ENCODE results near the gene FBN1. TPM values are rescaled to one million over a fixed set of nuclear protein-coding genes. Genes with fewer than 3 reads are reported as not detected.
A peak's percentile ranks its signal among the peaks of the same experiment; 100 is the strongest.

FBN1 gene
- total RNA-seq, 6 experiments from 2014 or later = 1.7 to 12.0 (median 8.7) TPM

DNA sequence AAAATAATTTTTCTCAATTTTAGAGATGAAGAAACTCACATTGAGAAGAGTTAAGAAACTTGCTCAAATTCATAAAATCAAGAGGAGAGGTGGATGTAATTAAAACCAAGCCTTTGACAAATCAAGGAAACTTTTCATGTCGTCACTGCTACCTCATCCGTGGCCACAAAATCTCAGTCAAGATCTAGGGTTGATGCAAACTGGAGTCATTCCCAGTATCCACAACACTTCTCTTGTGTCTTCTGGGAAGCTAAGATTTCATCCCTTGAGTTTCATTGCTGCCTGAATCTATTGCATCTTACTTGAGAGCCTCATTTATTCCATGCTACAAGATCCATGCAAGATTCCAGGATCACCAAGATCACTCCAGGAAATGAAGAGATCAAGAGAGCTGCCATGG, 5.4 kb upstream of the FBN1 start:
- Histone ChIP-seq H3K4me3 (no peak overlapping the region), H3K36me3 (no peaks in the 10 kb centered on the region), H3K27me3 (no peaks in the 10 kb centered on the region), H3K4me1 (no peaks in the 10 kb centered on the region), H3K9me3 (no peaks in the 10 kb centered on the region), H3K27ac (no peak overlapping the region)
- intact Hi-C loops (cut with DNase I) = no loop called here
- ATAC-seq (no peak), DNase-seq (no peak)
- no peak for TF ChIP-seq POLR2A (IDR thresholded peaks at IDR 0.05)
- TF ChIP-seq, protein P1, sequence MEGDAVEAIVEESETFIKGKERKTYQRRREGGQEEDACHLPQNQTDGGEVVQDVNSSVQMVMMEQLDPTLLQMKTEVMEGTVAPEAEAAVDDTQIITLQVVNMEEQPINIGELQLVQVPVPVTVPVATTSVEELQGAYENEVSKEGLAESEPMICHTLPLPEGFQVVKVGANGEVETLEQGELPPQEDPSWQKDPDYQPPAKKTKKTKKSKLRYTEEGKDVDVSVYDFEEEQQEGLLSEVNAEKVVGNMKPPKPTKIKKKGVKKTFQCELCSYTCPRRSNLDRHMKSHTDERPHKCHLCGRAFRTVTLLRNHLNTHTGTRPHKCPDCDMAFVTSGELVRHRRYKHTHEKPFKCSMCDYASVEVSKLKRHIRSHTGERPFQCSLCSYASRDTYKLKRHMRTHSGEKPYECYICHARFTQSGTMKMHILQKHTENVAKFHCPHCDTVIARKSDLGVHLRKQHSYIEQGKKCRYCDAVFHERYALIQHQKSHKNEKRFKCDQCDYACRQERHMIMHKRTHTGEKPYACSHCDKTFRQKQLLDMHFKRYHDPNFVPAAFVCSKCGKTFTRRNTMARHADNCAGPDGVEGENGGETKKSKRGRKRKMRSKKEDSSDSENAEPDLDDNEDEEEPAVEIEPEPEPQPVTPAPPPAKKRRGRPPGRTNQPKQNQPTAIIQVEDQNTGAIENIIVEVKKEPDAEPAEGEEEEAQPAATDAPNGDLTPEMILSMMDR (IDR thresholded peaks at IDR 0.05) = no peak
- 84% methylated on average over 2 of the region's 2 CpGs for WGBS (ENCODE audit: insufficient coverage, low coverage, low lambda C conversion rate, missing lambda C conversion rate)

DNA sequence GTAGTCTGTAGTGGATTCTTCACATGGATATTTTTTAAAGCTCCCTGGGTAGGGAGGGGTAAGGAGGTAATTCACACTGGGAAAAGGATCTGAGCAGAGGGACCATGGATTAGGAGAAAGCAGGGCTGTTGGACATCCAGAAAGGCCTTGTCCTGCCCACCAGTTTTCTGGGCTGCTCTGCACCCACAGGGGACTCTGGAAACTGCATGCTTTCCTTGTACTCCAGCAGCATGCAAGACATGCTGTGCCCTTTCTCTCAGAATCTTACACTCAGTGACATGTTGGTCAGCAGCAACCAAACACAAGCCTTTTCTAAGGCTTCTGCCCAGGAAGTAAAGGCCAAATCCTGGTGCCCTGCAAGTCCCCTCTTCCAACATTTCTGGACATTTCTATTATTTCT, 2.5 kb upstream of the FBN1 start:
- ATAC-seq = no peak
- Histone ChIP-seq H3K4me1 (peaks cover 0 to 7% (median 0%) of the 10 kb centered on the region in 4 donors), H3K9me3 (no peaks in the 10 kb centered on the region), H3K4me3 (no peak overlapping the region), H3K27ac (no peak overlapping the region), H3K27me3 (peaks cover 0 to 3% of the 10 kb centered on the region in 2 donors), H3K36me3 (no peaks in the 10 kb centered on the region)
- intact Hi-C loops (cut with DNase I) = no loop called here
- TF ChIP-seq, protein P1 (IDR thresholded peaks at IDR 0.05) = no peak
- no peak for TF ChIP-seq POLR2A (IDR thresholded peaks at IDR 0.05)
- no peak for DNase-seq

DNA sequence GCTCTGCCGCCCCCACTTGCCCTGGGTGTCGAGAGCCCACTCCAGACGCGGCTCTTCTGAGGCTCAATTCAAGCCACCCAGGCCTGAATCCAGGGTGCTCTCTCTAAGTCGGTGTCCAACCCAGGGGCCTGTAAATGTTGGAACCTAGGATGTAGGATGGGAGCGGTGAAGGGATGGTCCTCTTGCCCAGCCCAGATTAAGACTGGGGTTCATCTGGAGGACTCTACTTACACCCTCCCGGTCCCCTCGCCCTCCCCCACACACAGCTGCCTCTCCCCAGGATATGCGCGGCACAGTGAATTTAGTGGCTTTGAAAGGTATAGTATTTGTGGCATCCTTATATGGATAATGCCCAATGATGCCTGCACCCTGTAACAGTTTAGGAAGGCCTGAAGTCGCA, 822 bp upstream of the FBN1 start:
- Histone ChIP-seq H3K36me3 (no peaks in the 10 kb centered on the region), H3K27ac (peak overlapping the region in 2 of 3 donors; percentile 68 to 76), H3K9me3 (no peaks in the 10 kb centered on the region), H3K4me3 (peak overlapping the region; percentile 48 to 66 (median 58)), H3K4me1 (peaks cover 0 to 7% (median 0%) of the 10 kb centered on the region in 4 donors), H3K27me3 (peaks cover 0 to 3% of the 10 kb centered on the region in 2 donors)
- ATAC-seq (no peak), DNase-seq (no peak)
- intact Hi-C loops (cut with DNase I) = no loop called here
- no peak for TF ChIP-seq POLR2A (IDR thresholded peaks at IDR 0.05)
- TF ChIP-seq, protein P1 (IDR thresholded peaks at IDR 0.05) = no peak
- 60% methylated on average over 1 of the region's 11 CpGs for WGBS (ENCODE audit: insufficient coverage, low coverage, low lambda C conversion rate, missing lambda C conversion rate)

DNA sequence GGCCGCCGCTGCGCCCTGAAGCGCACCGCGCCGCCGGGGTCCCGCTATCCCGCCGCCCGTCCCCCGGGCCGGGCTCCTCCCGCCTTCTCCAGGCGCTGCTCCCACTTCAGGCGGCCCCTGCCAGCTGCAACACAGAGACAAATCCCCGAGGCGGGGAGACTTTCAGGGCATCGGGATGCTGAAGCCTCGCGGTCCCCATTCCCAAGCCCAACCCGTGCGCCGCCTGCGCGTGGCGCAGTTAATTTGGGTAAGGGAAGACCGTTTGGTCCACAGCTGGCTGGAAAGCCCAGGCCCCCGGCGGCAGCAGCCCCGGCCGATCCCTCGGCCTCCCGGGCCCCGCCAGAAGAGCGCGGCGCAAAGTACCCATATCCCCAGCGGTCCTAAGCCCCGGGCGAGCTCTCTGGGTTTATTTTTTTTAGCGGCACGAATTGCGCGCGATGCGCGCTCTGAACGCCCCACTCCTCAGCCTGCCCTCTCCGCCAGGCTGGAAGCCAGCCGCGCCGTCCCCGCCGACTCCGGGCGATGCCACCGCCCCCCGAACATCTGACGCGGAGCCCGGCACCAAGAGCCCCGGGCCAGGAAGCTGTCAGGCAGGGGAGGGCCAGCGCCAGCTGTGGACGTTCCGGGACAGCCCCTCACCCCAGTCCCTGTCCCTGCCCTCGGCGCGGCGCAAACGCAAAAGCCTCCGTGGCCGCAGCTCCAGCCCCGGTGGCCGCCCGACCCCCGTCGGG, 517 bp downstream of the FBN1 start:
- peaks cover 0 to 7% (median 0%) of the 10 kb centered on the region in 4 donors for H3K4me1 ChIP-seq
- ATAC-seq (peak; percentile 48 to 68 (median 60)), DNase-seq (peak; percentile 42 to 57 (median 50))
- 2% methylated on average over 20 of the region's 79 CpGs for WGBS (ENCODE audit: insufficient coverage, low coverage, low lambda C conversion rate, missing lambda C conversion rate)
- H3K9me3 ChIP-seq = no peaks in the 10 kb centered on the region
- peak overlapping the region; percentile 48 to 66 (median 58) for H3K4me3 ChIP-seq
- H3K36me3 ChIP-seq = no peaks in the 10 kb centered on the region
- TF ChIP-seq, protein P1 (IDR thresholded peaks at IDR 0.05) = no peak
- no peak for TF ChIP-seq POLR2A (IDR thresholded peaks at IDR 0.05)
- peak overlapping the region; percentile 50 to 76 (median 68) for H3K27ac ChIP-seq
- H3K27me3 ChIP-seq = peaks cover 0 to 3% of the 10 kb centered on the region in 2 donors
- intact Hi-C loops (cut with DNase I) = no loop called here
